ENCODE results near the gene UTRN. TPM values are rescaled to one million over a fixed set of nuclear protein-coding genes. Genes with fewer than 3 reads are reported as not detected.

UTRN gene
- total RNA-seq, 2 experiments from 2014 or later: 17.5 to 18.1 TPM

DNA sequence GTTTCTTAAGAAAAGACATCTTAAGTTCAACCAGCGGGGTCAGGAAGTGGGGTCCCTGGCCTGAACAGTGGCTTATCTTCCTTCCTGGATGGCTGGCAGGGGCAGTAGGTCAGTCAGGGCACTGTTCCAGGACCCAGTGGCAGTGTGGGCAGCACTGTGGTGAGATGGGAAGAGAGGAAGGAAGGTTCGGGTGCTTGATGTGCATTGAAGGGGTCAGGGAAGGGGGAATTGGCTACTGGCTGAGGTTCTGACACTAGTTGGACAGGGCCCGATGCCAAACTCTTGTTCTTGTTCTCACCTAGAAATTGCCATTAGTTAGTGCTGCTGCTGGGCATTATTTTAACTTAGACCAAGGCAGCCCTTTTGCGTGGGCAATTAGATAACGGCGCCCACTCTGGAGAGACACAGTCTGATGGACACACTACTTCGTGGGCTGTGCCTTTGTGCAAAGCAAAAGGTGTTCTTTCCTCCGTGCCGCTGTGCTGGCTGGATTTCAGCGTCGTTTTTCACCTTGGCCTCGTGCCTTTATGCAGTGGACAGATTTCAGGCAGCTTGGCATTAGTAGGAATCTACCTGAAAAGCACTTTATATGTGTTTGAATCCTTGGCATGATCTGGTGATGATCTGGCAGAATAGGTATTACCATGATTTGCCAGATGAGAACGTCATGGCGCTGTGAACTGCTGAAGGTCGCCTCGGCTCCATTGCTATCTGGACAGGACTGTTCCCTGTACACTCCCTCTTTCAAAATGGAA is 30.3 kb downstream of the UTRN start:
- no peak overlapping the region for H3K27ac ChIP-seq (ENCODE audit: low read depth, low read length, poor library complexity, severe bottlenecking)
- no peak for DNase-seq (ENCODE audit: low spot score)
- H3K36me3 ChIP-seq (ENCODE audit: insufficient read depth, low read length): no peaks in the 10 kb centered on the region
- H3K79me2 ChIP-seq (ENCODE audit: insufficient read depth, low read depth, low read length): no peaks in the 10 kb centered on the region
- ChIA-PET POLR2A (interaction anchor here (0.5 to 0.6 kb wide), 2 partner anchors 169 to 222 kb away, joined by 3 read pairs; no protein-coding TSS in a partner anchor), CTCF (ENCODE audit: unreplicated experiment) (no interaction called here)
- no peaks in the 10 kb centered on the region for H3K9me3 ChIP-seq (ENCODE audit: low read length)
- no peak overlapping the region for H3K4me2 ChIP-seq (ENCODE audit: low read length)
- no TSS peak for BruUV-seq (replicated peaks)
- no peak overlapping the region for H2AFZ ChIP-seq (ENCODE audit: low read length)
- no peaks in the 10 kb centered on the region for H3K4me1 ChIP-seq (ENCODE audit: insufficient read depth, low read length, poor library complexity, severe bottlenecking)
- H3K4me3 ChIP-seq (ENCODE audit: low read depth, low read length, poor library complexity, severe bottlenecking): no peak overlapping the region
- no peaks in the 10 kb centered on the region for H4K20me1 ChIP-seq (ENCODE audit: insufficient read depth, low read length)
- no peaks in the 10 kb centered on the region for H3K9me2 ChIP-seq (ENCODE audit: insufficient read depth, low read length)
- intact Hi-C loops (cut with micrococcal nuclease; ENCODE audit: unreplicated experiment): no loop called here
- TF ChIP-seq EZH2phosphoT487 (IDR thresholded peaks at IDR 0.05; ENCODE audit: borderline replicate concordance, low read depth, low read length) (no peak), CTCF (conservative IDR thresholded peaks at IDR 0.05; ENCODE audit: low read length) (no peak)

- Histone ChIP-seq H3K4me3 (ENCODE audit: low read depth, low read length, poor library complexity, severe bottlenecking) (no peak overlapping the region), H3K9me3 (ENCODE audit: low read length) (no peaks in the 10 kb centered on the region), H4K20me1 (ENCODE audit: insufficient read depth, low read length) (no peaks in the 10 kb centered on the region), H3K4me1 (ENCODE audit: insufficient read depth, low read length, poor library complexity, severe bottlenecking) (no peaks in the 10 kb centered on the region), H3K4me2 (ENCODE audit: low read length) (no peak overlapping the region), H3K36me3 (ENCODE audit: insufficient read depth, low read length) (no peaks in the 10 kb centered on the region), H3K79me2 (ENCODE audit: insufficient read depth, low read depth, low read length) (no peaks in the 10 kb centered on the region), H3K9me2 (ENCODE audit: insufficient read depth, low read length) (no peaks in the 10 kb centered on the region), H3K27ac (ENCODE audit: low read depth, low read length, poor library complexity, severe bottlenecking) (no peak overlapping the region), H2AFZ (ENCODE audit: low read length) (no peak overlapping the region)
- no TSS peak for BruUV-seq (replicated peaks)
- no peak for DNase-seq (ENCODE audit: low spot score)
- ChIA-PET POLR2A (interaction anchor here (0.5 kb wide), 1 partner anchor 169 kb away, joined by 3 read pairs; no protein-coding TSS in a partner anchor), CTCF (ENCODE audit: unreplicated experiment) (no interaction called here)
- intact Hi-C loops (cut with micrococcal nuclease; ENCODE audit: unreplicated experiment): no loop called here
- no peak for TF ChIP-seq EZH2phosphoT487 (IDR thresholded peaks at IDR 0.05; ENCODE audit: borderline replicate concordance, low read depth, low read length)
- no peak for TF ChIP-seq CTCF (conservative IDR thresholded peaks at IDR 0.05; ENCODE audit: low read length)
These were observed 31.1 kb downstream of the UTRN start for GRCh38 chr6:144315981-144316861.

All from OCI-LY7 (cell line).